ENCODE results near the gene RTN4RL1.
"Not testable (repeated sequence)": the region's sequence is repeated elsewhere in the genome, so short reads cannot be mapped to it uniquely, and the experiment has no call there.

RTN4RL1 gene

GRCh38 chr17:1997927-1998742 is 27.0 kb downstream of the RTN4RL1 start:
- no peak for DNase-seq

GRCh38 chr17:1997289-1997926 is 27.7 kb downstream of the RTN4RL1 start:
- no peak for DNase-seq

GRCh38 chr17:1996800-1997288 is 28.3 kb downstream of the RTN4RL1 start:
- no peak for DNase-seq

- DNase-seq = no peak
These were observed 29.0 kb downstream of the RTN4RL1 start for GRCh38 chr17:1995907-1996799.

GRCh38 chr17:1995321-1995892 is 29.7 kb downstream of the RTN4RL1 start:
- no peak for DNase-seq

- no peak for DNase-seq
These were observed 30.4 kb downstream of the RTN4RL1 start for GRCh38 chr17:1994707-1995106.

GRCh38 chr17:1992541-1992940 is 32.6 kb downstream of the RTN4RL1 start:
- DNase-seq = no peak

- no peak for DNase-seq
These were observed 36.0 kb downstream of the RTN4RL1 start for GRCh38 chr17:1989135-1989534.

- DNase-seq = no peak
These were observed 38.2 kb downstream of the RTN4RL1 start for GRCh38 chr17:1986783-1987451.

- no peak for DNase-seq
These were observed 39.4 kb downstream of the RTN4RL1 start for GRCh38 chr17:1985686-1986085.

GRCh38 chr17:1985093-1985492 is 40.0 kb downstream of the RTN4RL1 start:
- DNase-seq = no peak

GRCh38 chr17:1982793-1983366 is 42.3 kb downstream of the RTN4RL1 start:
- not testable (repeated sequence) for DNase-seq

GRCh38 chr17:1980665-1981250 is 44.4 kb downstream of the RTN4RL1 start:
- no peak for DNase-seq

- no peak for DNase-seq
These were observed 45.8 kb downstream of the RTN4RL1 start for GRCh38 chr17:1979182-1979985.

GRCh38 chr17:1978396-1978949 is 46.7 kb downstream of the RTN4RL1 start:
- DNase-seq = no peak

GRCh38 chr17:1977583-1978395 is 47.3 kb downstream of the RTN4RL1 start:
- DNase-seq = no peak

GRCh38 chr17:1976683-1977064 is 48.5 kb downstream of the RTN4RL1 start:
- no peak for DNase-seq

GRCh38 chr17:1976000-1976682 is 49.0 kb downstream of the RTN4RL1 start:
- no peak for DNase-seq

- DNase-seq = no peak
These were observed 49.6 kb downstream of the RTN4RL1 start for GRCh38 chr17:1975573-1975972.
